Endothelial cell of umbilical vein (primary cell): ENCODE results near the gene KL. TPM values are rescaled to one million over a fixed set of nuclear protein-coding genes. Genes with fewer than 3 reads are reported as not detected.

Experiments used
- BruUV-seq: library from RNA; stranded (reverse); fragments of 400-500 nt; replicated peaks from 2 replicates; lab custom pipeline; 2021; lab: Mats Ljungman, UMichigan
- CTCF ChIA-PET: fragments of 300-600, 350-600 bp; sonication (Branson Sonifier 250); formaldehyde crosslinking; loops from one replicate; lab custom pipeline; 2021; ENCODE audit warnings: antibody characterized with exemption, inconsistent platforms; lab: Charles Lee
- POLR2A ChIA-PET: fragments of 300-600, 350-600 bp; sonication (Branson Sonifier 250); formaldehyde crosslinking; loops from one replicate; lab custom pipeline; 2021; ENCODE audit warnings: antibody characterized with exemption, inconsistent platforms; lab: Charles Lee
- DNase-seq: peaks from one replicate; pipeline ENCODE4 v3.0.0-alpha.2; 2011; ENCODE audit warnings: low read depth, low spot score
- FAIRE-seq: peaks from 2 replicates; lab custom pipeline; 2011; peaks lifted over from hg19 to GRCh38; lab: Jason Lieb, UNC
- H2AFZ ChIP-seq: 2 replicates; pipeline ENCODE4 v1.6.0; 2012; ENCODE audit warnings: low read depth, low read length, control low read depth, inconsistent platforms
- H3K27ac ChIP-seq: 2 replicates; pipeline ENCODE4 v1.5.1; 2011; ENCODE audit warnings: low read depth, mild to moderate bottlenecking, control low read depth, low read length, moderate library complexity; ENCODE audit not compliant: insufficient read depth
- H3K27me3 ChIP-seq, 2 experiments: 2 replicates each; pipeline versions ENCODE4 v1.6.0 to v1.6.1; 2011; ENCODE audit warnings: low read length in 2 of 2, mixed read lengths in 1 of 2; ENCODE audit not compliant: control insufficient read depth in 2 of 2, insufficient read depth in 2 of 2
- H3K36me3 ChIP-seq, 2 experiments: 2 replicates in 1 of 2; 3 replicates in 1 of 2; pipeline ENCODE4 v1.5.1; 2011; ENCODE audit warnings: low read length in 2 of 2, mild to moderate bottlenecking in 1 of 2, moderate library complexity in 1 of 2; ENCODE audit not compliant: control insufficient read depth in 2 of 2, insufficient read depth in 2 of 2; ENCODE audit errors: extremely low read depth in 1 of 2
- H3K4me1 ChIP-seq: 3 replicates; pipeline ENCODE4 v1.5.1; 2011; ENCODE audit warnings: mild to moderate bottlenecking, low read length; ENCODE audit not compliant: control insufficient read depth, insufficient read depth; ENCODE audit errors: extremely low read depth
- H3K4me2 ChIP-seq: 2 replicates; pipeline ENCODE4 v1.6.1; 2011; ENCODE audit warnings: low read length, control low read depth, mixed read lengths; ENCODE audit not compliant: insufficient read depth
- H3K4me3 ChIP-seq, 3 experiments: fragments of 200-600 bp in 1 of 3; sonication (generic), shearing (Covaris generic) in 1 of 3; replicated peaks in 1 of 3; 2 replicates each; pipeline ENCODE4 v1.5.1; 2011 to 2016; ENCODE audit warnings: control low read depth in 3 of 3, low read length in 3 of 3, mild to moderate bottlenecking in 2 of 3, inconsistent platforms in 1 of 3, low read depth in 1 of 3, moderate library complexity in 1 of 3; ENCODE audit not compliant: insufficient read depth in 1 of 3
- H3K79me2 ChIP-seq: 2 replicates; pipeline ENCODE4 v1.6.0; 2012; ENCODE audit warnings: low read length, inconsistent platforms; ENCODE audit not compliant: control insufficient read depth, insufficient read depth
- H3K9ac ChIP-seq: replicated peaks from 2 replicates; pipeline ENCODE3; 2011; ENCODE audit warnings: low read length, control low read depth; ENCODE audit not compliant: insufficient read depth; ENCODE audit errors: extremely low read depth
- H3K9me1 ChIP-seq: replicated peaks from 3 replicates; pipeline ENCODE4 v1.6.0; 2011; ENCODE audit warnings: mild to moderate bottlenecking, low read length; ENCODE audit not compliant: control insufficient read depth, insufficient read depth; ENCODE audit errors: extremely low read depth
- H3K9me3 ChIP-seq: replicated peaks from 2 replicates; pipeline ENCODE4 v1.5.1; 2012; ENCODE audit warnings: low read length, inconsistent platforms; ENCODE audit not compliant: control insufficient read depth, insufficient read depth
- H4K20me1 ChIP-seq: replicated peaks from 2 replicates; pipeline ENCODE3; 2011; ENCODE audit warnings: mild to moderate bottlenecking, low read length; ENCODE audit not compliant: control insufficient read depth, insufficient read depth; ENCODE audit errors: extremely low read depth
- CTCF ChIP-seq, 2 donors: IDR thresholded peaks; 1 replicate in 1 of 2; 2 replicates in 1 of 2; pipeline ENCODE4 v1.5.1; 2011; ENCODE audit warnings: low read length in 2 of 2, mild to moderate bottlenecking in 2 of 2, moderate library complexity in 2 of 2, control low read depth in 1 of 2, inconsistent platforms in 1 of 2, low read depth in 1 of 2; ENCODE audit not compliant: insufficient read depth in 1 of 2; ENCODE audit errors: extremely low read depth in 1 of 2
- EZH2 ChIP-seq: IDR thresholded peaks from 2 replicates; pipeline ENCODE4 v1.6.1; 2012; ENCODE audit warnings: borderline replicate concordance, low read depth, mild to moderate bottlenecking, moderate library complexity, low read length, inconsistent platforms; ENCODE audit not compliant: severe bottlenecking
- FOS ChIP-seq: IDR thresholded peaks from 2 replicates; pipeline ENCODE4 v1.6.1; 2011; ENCODE audit warnings: mild to moderate bottlenecking, low read length, moderate library complexity, borderline replicate concordance; ENCODE audit not compliant: insufficient read depth
- GATA2 ChIP-seq: IDR thresholded peaks from 2 replicates; pipeline ENCODE4 v1.7.0; 2011; ENCODE audit warnings: low read depth, mild to moderate bottlenecking, moderate library complexity, mixed read lengths, low read length; ENCODE audit not compliant: insufficient read length, insufficient read depth
- JUN ChIP-seq: IDR thresholded peaks from 2 replicates; pipeline ENCODE4 v1.6.1; 2011; ENCODE audit warnings: borderline replicate concordance, low read depth; ENCODE audit not compliant: insufficient read length, insufficient read depth
- MAX ChIP-seq: IDR thresholded peaks from 2 replicates; pipeline ENCODE4 v1.6.1; 2011; ENCODE audit not compliant: insufficient read depth, insufficient read length
- MYC ChIP-seq: IDR thresholded peaks from one replicate; pipeline ENCODE4 v1.6.1; 2011; ENCODE audit warnings: mild to moderate bottlenecking, low read depth, low read length
- POLR2A ChIP-seq: IDR thresholded peaks from 2 replicates; pipeline ENCODE4 v1.6.1; 2012; ENCODE audit warnings: low read depth, mild to moderate bottlenecking, control low read depth, low read length
- POLR2AphosphoS5 ChIP-seq: IDR thresholded peaks from 2 replicates; pipeline ENCODE4 v1.6.1; 2012; ENCODE audit warnings: low read depth, mild to moderate bottlenecking, control low read depth, low read length, moderate library complexity; ENCODE audit not compliant: insufficient read depth
- dilution Hi-C: fragments of 300-500 bp; cut with MboI; formaldehyde crosslinking; loops from one replicate; pipeline ENCODE4 v1.15.0; 2019; ENCODE audit warnings: low sequenced_read_pairs; ENCODE audit not compliant: extremely low pct_ligation_motif_present
- intact Hi-C: fragments of 100-400 bp; cut with micrococcal nuclease; formaldehyde crosslinking; loops from one replicate; pipeline ENCODE4 v1.10.0; 2022
- polyA plus RNA-seq, 4 experiments: library from polyadenylated mRNA; depleted of rRNA in 3 of 4; stranded (reverse) in 3 of 4; unstranded in 1 of 4; fragments of >200 nt; gene quantifications; 2 replicates each; pipeline versions ENCODE4 v1.2.1 to v1.2.3, GENCODE V29; 2011 to 2012; ENCODE audit warnings: missing spikeins in 1 of 4
- total RNA-seq: library from RNA; stranded (reverse); gene quantifications from 2 replicates; pipeline ENCODE4 v1.2.3, GENCODE V29; 2021

KL gene
- total and polyA plus RNA-seq, 2 donors (not counting 3 experiments of a cell fraction or from before 2014, with no cell fraction given): 0.01 to 0.07 TPM

- Histone ChIP-seq H3K4me2 (no peak overlapping the region), H3K9me3 (no peaks in the 10 kb centered on the region), H3K9ac (no peak overlapping the region), H4K20me1 (no peaks in the 10 kb centered on the region), H3K4me1 (peaks cover 4% of the 10 kb centered on the region), H3K27ac (no peak overlapping the region), H2AFZ (no peak overlapping the region), H3K27me3 (peaks cover 2 to 14% of the 10 kb centered on the region in 2 experiments), H3K79me2 (no peaks in the 10 kb centered on the region), H3K36me3 (no peaks in the 10 kb centered on the region), H3K9me1 (no peaks in the 10 kb centered on the region), H3K4me3 (no peak overlapping the region)
- DNase-seq (no peak), FAIRE-seq (no peak)
- CTCF ChIA-PET: interaction anchor here (1.0 kb wide), 1 partner anchor 12 kb away, joined by 3 read pairs; no protein-coding TSS in a partner anchor
- TF ChIP-seq MYC (no peak), EZH2 (no peak), GATA2 (no peak), CTCF (IDR thresholded peaks at IDR 0.05; ENCODE audit: extremely low read depth in 1 of 2, insufficient read depth in 1 of 2, low read depth in 1 of 2, low read length in 2 of 2) (no peak), POLR2AphosphoS5 (no peak), POLR2A (no peak), JUN (no peak), MAX (no peak), FOS (no peak)
- POLR2A ChIA-PET: no interaction called here
- no TSS peak for BruUV-seq
- intact Hi-C loops (no loop called here), dilution Hi-C loops (no loop called here)
Measured at GRCh38 chr13:33006134-33006533, 10.1 kb upstream of the KL start.
